Esophagus mucosa (tissue), 1 donor: ENCODE results near the gene FAF2. TPM values are rescaled to one million over a fixed set of nuclear protein-coding genes. Genes with fewer than 3 reads are reported as not detected.
A peak's percentile ranks its signal among the peaks of the same experiment; 100 is the strongest.
"Not testable (repeated sequence)": the region's sequence is repeated elsewhere in the genome, so short reads cannot be mapped to it uniquely, and the experiment has no call there.

ENCODE experiments used
- ATAC-seq: fragments of 200-7000 bp; cut with Tn5 transposase; one replicate; pipeline ENCODE4 v1.9.1; 2020
- total RNA-seq: library from RNA; stranded (reverse); gene quantifications from one replicate; pipeline ENCODE4 v1.2.4, GENCODE V29; 2023
- donor health status: DM: yes; HTN: yes; CAD: no.

The FAF2 gene, protein sequence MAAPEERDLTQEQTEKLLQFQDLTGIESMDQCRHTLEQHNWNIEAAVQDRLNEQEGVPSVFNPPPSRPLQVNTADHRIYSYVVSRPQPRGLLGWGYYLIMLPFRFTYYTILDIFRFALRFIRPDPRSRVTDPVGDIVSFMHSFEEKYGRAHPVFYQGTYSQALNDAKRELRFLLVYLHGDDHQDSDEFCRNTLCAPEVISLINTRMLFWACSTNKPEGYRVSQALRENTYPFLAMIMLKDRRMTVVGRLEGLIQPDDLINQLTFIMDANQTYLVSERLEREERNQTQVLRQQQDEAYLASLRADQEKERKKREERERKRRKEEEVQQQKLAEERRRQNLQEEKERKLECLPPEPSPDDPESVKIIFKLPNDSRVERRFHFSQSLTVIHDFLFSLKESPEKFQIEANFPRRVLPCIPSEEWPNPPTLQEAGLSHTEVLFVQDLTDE
- total RNA-seq = 24.2 TPM

DNA sequence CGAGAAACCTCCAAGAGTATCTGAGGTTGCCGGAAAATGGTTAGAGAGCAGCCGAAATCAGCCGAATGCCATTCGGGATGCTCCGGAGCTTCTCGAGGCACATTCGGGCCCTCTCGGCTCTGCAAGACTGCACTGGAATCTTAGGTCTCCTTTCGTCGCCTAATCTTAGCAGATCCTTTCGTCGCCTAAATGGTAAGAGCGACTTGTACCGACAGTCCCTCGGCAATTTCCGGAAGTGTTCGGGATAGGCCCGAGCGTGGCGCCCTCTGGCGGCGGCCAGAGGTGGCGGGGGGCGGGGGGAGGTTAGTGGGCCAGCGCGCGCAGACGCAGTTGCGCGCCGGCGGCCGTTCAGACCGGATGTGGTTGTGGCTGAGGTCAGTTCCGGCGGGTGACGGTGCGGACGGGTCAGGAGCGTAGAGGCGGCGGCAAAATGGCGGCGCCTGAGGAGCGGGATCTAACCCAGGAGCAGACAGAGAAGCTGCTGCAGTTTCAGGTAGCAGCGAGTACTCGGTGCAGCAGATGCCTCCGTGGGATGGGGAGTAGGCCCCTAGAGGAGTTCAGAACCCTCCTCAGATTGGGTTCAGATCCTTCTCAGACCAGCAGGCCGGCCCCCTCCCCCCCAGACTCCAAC is at the start of gene FAF2:
TSS of gene FAF2 (plus strand) at position 408 of the 631 bp plus-strand sequence. CDS start at position 431, 23 bp downstream.
- peak; percentile 99 for ATAC-seq

- peak; percentile 80 for ATAC-seq
Measured at GRCh38 chr5:176400382-176401156, 47.6 kb upstream of the FAF2 start.

GRCh38 chr5:176401281-176402205 is 46.6 kb upstream of the FAF2 start:
- peak; percentile 17 for ATAC-seq

DNA sequence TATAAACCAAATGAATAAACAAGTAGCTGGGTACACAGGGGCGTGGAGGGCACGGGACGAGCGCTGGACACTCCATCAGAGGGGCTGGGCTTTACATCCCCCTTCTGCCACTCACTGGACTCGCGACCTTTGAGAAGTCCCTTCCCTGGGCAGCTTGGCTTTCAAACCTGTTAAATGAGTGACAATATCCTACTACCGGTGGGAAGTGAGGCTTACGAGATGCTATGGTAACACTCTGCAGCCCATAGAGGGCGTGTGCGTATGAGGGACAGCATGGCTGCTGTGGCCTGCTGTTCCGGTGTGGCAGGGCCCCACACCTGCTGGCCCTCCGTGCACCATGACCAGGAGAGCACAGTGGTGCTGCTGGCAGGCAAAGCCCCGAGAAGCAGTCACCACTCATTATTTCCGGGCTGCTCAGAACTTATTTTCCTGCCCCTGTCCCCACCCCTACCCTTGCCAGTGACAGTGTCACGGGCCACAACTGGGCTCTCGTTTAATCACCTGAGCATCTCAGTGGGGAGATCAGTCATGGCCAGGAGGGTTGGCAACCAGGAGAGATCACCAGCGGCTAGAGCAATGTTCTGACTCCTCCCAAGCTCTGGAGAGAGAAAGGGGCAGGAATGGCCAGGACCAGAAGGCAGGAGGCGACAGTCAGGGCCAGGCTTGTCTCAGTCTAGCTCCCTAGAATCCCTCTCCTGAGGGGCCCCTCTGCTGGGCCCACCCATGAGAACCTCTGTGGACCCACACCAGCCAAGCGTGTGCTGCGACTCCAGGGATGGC is 42.3 kb upstream of the FAF2 start:
- no peak for ATAC-seq

DNA sequence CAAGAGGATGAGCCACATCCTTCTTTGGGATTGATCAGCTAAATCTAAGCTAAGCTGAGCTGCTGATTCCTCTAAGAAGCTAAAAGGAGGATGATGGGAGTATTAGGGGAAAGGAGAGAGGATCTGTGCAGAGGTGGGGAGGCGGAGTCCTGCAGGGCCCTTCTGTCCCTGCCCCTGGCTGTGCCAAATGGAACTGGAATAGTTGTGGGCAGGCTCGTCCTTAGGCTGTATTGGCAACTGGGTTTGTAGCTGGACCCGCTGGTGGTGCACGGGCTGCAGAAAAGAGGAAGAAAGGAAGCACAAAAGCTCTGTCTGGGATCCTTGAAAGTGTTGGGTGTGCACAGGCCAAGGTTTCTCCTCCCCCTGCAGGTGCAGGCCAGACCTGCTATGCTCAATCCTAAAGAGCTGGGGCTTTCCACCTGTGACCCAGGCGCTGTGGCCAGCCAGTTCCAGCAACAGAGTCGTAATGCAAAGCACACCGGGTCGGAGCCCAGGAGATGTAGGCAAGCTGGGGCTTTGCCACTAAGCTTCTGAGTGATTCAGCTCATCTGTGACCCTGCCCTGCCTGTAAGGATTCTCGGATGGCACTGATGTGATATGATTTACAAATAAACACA is 41.6 kb upstream of the FAF2 start:
- ATAC-seq = peak; percentile 50

- ATAC-seq = no peak
Measured at GRCh38 chr5:176407456-176408251, 40.5 kb upstream of the FAF2 start.

DNA sequence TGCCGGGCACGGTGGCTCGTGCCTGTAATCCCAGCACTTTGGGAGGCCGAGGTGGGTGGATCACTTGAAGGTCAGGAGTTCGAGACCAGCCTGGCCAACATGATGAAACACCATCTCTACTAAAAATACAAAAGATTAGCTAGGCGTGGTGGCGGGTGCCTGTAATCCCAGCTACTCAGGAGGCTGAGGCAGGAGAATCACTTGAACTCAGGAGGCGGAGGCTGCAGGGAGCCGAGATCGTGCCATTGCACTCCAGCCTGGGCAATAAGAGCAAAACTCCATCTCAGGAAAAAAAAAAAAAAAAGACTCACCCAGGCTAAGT is 40.0 kb upstream of the FAF2 start:
- not testable (repeated sequence) for ATAC-seq

GRCh38 chr5:176408590-176408989 is 39.6 kb upstream of the FAF2 start:
- ATAC-seq = no peak

- no peak for ATAC-seq
Measured at GRCh38 chr5:176409765-176410164, 38.4 kb upstream of the FAF2 start.

DNA sequence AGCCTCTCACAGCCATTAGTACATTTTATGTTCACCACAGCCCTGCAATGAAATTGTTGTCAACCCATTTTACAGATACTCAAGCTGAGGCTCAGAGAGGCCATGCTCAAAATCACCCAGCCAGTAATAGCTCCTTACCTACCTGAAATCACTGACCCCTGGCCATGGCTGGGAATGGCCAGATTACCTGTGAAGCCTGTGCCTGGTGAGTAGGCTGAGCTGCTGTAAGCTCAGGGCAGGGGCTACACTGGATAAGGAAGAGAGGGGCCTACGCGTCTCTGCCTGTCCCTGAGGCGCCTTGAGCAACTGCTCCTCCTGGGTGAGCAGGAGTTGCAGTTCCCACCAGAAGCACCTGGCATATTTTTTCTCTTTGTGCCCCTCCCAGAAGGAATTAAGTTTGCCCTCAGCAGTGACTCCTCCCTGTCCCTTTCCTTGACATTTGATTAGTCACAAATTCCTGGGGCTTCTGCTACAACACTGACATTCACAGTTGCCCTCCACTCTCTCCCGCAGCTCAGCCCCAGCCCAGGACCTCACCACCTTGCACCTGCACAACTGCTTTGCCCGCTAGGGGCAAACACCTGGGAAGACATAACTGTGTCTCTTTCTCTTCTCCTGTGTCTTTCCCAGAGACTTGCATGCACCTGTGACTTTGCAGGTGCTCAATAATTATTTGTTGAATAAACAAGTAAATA is 37.6 kb upstream of the FAF2 start:
- peak; percentile 61 for ATAC-seq

- no peak for ATAC-seq
Measured at GRCh38 chr5:176412517-176413254, 35.5 kb upstream of the FAF2 start.

- peak; percentile 11 for ATAC-seq
Measured at GRCh38 chr5:176413255-176413565, 35.0 kb upstream of the FAF2 start.

DNA sequence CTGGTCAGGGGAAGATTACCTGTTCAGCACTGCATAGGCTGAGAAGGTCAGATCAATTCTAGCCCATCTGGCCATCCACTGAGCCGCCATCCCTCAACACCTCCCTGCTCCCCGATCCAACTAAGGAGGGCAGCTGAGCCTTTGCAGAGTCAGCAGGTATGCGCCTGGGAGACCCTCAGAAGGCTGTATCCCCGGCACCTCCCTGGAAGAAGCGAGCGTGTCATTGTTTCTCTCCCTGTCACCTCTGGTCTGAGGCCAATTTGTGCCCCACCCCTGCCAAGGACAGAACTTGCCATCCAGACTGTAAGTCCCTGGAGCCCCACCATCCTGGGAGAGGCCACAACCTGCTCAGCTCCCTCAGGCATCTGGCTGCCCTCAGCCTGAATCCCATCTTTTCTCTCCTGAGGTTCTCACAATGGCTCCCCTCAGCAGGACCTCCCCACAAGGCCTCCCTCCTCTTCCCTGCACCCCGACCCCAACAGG is 34.4 kb upstream of the FAF2 start:
- ATAC-seq = no peak

- no peak for ATAC-seq
Measured at GRCh38 chr5:176414704-176415103, 33.5 kb upstream of the FAF2 start.

GRCh38 chr5:176415240-176415951 is 32.8 kb upstream of the FAF2 start:
- no peak for ATAC-seq

GRCh38 chr5:176415952-176416924 is 31.9 kb upstream of the FAF2 start, which contains the start of gene CLTB:
CLTB (minus strand) TSS chr5:176416539; CDS start chr5:176416363, 176 bp downstream.
- peak; percentile 88 for ATAC-seq

- ATAC-seq = no peak
Measured at GRCh38 chr5:176416965-176417364, 31.2 kb upstream of the FAF2 start.
